Erythroblast (primary cell): ENCODE data around the gene EPHB2.
"Not testable (repeated sequence)": the region's sequence is repeated elsewhere in the genome, so short reads cannot be mapped to it uniquely, and the experiment has no call there.

Source experiments
- DNase-seq, 2 experiments: peaks; one replicate each; lab custom pipeline; 2025; lab: John Stamatoyannopoulos, UW
- GATA1 ChIP-seq: IDR thresholded peaks from 2 replicates; pipeline ENCODE4 v1.6.1; 2011; ENCODE audit warnings: low read depth, mild to moderate bottlenecking, control low read depth, low read length, moderate library complexity
- POLR2A ChIP-seq: IDR thresholded peaks from 2 replicates; pipeline ENCODE4 v1.6.1; 2011; ENCODE audit warnings: mild to moderate bottlenecking, low read length

The EPHB2 gene

DNA sequence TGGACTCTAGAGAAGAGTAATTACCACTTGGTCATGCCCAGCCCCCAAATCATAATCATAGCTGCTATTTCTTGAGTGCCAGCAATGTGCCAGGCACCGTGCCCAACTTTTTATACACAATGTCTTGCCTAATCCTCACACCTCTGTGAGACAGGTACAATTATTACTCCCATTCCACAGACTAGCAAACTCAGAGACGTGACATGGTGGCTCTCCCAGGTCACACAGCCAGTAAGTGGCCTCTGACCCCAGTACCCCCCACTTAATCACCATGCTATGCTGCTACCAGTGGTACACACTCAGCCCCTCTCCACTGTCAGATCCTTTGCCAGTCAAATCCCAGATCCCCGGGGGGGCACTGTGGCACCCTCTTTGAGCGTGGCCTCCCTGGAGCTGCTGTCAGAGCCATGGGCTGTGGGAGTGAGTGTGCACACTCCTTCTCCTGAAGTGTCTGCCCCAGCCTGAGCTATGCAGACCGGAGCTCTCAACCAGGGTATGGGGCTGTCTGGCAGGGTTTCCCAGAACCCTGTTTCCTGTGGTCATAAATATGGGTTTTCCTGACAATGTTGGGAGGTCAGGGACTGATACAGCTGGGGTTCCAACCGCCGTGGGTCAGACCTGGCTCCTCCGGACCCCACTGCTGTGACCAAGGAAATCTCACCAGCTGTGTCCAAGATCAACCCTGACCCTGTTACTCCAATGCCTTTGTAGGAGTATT is 210.3 kb downstream of the EPHB2 start:
- DNase-seq, result no peak
- TF ChIP-seq POLR2A, result no peak
- TF ChIP-seq GATA1, result no peak

DNA sequence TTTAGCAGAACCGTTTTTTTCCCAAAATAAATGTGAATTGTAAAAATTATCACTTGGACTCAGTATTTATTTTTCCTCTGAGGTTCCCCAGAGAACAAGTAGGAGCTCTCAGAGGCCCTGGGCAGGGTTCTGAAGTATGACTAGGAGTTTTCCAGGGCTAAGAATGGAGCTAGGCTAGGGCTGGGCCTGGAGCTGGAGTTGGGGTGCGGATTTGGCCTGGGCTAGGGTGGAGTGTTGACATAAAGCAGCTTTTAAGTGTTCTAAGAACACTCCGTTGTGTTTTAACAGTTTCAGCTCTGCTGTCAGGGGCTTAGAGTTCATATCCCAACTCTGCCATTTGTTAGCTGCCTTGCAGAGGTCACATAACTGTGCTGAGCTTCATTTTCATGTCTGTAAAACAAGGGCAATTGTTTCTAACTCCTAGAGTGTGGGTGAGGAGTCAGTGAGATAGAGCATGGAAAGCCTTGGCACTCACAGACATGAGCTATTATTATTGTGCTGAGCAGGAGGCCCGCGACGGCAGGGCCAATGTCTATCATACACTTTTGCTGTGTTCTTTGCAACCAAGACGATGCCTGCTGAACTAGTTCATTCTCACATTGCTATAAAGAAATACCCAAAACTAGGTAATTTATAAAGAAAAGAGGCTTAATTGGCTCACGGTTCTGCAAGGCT is 210.9 kb downstream of the EPHB2 start:
- DNase-seq, result no peak
- TF ChIP-seq GATA1 (no peak), POLR2A (no peak)

DNA sequence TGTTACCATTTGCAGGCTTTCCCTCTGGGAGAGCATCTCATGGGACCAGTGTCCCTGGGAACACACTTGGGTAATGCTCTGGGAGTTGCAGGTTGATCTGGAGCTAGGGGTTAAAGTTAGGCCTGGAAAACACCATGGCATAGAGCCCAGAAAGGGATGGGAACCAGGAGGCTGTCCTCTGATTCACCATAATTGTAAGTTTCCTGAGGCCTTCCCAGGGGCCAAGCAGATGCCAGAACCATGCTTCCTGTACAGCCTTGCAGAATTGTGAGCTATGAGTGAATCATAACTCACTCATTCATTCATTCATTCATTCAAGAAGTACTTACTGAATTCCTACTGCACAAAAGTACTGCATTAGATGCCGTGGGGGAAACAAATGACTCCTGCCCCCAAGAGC is 212.0 kb downstream of the EPHB2 start:
- TF ChIP-seq GATA1 (no peak), POLR2A (no peak)
- no peak for DNase-seq

DNA sequence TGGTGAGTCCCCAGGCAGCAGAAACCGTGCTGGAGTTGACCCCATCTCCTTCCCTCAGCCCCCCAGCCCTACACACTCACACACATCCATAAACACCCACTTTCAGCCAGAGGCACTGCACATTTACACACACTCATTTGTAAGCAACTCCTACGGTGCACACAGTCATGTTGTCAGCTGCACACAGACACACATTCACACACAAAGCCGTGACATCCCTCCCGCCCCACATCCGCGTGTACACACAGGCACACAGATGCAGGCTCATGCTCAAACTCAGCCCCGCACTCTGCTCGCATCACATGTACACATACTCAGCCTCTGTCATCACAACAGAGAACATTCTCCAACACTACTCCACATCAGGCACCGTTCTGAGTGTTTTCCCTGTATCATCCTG is 214.5 kb downstream of the EPHB2 start:
- TF ChIP-seq GATA1 (no peak), POLR2A (no peak)
- no peak for DNase-seq

DNA sequence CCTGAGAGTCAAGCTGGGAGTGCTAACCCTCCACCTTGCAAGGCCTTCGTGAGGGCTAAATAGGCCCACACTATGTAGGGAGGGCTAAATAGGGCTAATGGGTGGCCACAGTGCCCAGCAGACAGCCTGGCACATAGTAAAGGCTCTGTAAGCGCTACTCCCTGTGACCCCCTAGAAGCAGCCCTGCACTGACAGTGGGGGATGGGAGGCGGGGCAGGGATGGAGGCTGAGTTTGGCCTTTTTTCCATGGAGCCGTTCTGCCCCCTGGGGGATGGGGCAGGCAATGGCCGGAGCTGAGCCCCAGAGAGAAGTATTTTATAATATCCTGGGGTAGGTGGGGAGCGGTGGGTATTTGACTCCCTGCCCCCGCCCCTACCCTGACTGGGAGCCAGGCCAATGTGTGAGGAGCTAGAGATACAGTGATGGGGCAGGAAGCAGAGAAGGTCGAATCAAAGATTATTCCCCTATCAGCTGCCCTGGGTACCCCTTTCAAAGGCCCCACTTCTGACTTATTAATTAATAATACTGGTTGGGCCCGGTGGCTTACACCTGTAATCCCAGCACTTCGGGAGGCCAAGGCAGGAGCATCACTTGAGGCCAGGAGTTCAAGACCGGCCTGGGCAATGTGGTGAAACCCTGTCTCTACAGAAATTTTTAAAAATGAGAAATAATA is 219.7 kb downstream of the EPHB2 start:
- DNase-seq, result peak; percentile 36 to 49
- TF ChIP-seq POLR2A (no peak), GATA1 (no peak)

DNA sequence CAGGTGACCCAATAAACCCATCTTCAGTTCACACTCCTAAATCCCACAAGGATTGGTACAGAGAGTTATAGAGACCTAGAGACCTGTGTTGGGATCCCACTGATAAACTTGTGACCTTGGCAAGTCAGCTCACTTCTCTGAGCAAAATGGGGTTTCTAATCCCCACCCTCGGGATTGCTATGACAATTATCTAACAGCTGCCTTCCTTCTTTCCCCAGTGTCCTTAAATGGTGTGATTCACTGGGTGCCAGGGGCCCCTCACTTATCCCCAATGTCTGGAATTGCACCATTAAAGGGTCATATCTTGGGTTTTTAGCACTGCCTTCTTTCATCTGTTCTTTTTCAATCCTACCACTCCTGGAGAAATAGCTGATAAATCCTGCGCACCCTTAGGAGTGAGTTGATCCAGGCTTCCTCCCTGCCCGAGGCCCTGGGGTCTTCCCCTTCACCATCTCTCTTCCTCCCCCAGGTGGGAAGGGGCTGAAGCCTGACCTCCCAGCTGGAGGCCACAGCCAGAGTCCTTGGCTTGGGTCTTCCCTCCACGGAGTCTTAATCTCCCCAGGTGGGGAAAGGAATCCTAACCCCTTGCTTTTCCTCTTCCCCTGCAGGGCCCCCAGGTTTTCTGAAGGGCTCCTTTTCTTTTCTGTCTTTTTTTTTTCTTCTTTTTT is 222.3 kb downstream of the EPHB2 start:
- no peak for DNase-seq
- TF ChIP-seq GATA1, result no peak
- TF ChIP-seq POLR2A, result no peak

DNA sequence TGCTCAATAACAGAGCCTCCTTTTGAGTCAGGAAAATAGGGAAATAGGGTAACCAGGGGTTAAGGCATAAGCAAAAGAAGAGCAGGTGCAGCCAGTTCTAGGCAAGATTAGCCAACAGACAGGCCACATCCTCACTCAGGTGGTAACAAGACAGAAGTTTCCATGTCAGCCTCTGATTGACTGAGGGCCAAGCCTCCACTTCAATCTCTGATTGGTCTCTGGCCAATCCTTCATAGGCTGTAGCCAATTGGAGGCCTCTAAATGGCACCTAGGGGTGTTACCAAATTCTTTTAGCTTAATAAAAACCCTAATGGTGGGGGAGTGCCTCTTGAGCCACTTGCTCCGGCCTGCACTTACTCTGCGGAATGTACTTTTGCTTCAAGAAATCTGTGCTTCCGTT is 224.8 kb downstream of the EPHB2 start:
- no peak for TF ChIP-seq GATA1
- TF ChIP-seq POLR2A, result no peak
- DNase-seq, result no peak

DNA sequence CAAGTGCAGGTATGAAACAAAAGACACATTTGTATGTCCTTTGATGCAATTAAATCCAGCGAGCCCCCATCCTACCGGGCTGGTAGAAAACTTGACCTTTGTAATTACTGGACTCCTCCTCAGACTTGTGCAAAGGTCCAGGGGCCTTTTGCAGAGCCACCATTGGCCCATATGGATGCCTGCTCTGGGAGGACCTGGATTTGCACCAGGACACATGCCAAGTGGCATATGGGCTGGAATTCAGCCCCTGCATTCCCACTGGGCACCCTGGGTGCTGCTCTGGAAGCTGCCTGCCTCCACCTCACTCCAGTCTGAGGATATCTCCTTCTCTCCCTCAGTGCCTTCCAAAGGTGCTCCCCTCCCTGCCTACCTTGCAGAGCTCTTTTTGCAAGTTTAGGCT is 226.0 kb downstream of the EPHB2 start:
- TF ChIP-seq GATA1, result no peak
- TF ChIP-seq POLR2A, result no peak
- no peak for DNase-seq

DNA sequence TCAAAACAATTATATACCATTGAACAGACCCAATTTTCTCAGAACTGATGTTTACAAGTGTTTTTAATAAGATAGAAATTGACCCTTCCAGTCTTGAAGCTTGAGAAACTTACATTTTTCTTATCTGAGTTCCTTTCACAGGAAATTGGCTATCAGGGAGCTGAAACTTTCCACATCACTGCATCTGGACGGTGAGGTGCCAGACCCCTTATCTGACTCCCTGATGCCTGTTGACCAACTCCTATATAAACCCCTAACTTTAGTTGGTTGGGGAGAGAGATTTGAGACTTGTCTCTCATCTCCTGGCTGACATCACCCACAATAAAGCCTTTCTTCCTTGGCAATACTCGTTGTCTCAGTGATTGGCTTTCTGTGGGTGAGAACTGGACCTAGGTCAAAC is 230.6 kb downstream of the EPHB2 start:
- no peak for TF ChIP-seq POLR2A
- TF ChIP-seq GATA1, result no peak
- DNase-seq, result no peak

DNA sequence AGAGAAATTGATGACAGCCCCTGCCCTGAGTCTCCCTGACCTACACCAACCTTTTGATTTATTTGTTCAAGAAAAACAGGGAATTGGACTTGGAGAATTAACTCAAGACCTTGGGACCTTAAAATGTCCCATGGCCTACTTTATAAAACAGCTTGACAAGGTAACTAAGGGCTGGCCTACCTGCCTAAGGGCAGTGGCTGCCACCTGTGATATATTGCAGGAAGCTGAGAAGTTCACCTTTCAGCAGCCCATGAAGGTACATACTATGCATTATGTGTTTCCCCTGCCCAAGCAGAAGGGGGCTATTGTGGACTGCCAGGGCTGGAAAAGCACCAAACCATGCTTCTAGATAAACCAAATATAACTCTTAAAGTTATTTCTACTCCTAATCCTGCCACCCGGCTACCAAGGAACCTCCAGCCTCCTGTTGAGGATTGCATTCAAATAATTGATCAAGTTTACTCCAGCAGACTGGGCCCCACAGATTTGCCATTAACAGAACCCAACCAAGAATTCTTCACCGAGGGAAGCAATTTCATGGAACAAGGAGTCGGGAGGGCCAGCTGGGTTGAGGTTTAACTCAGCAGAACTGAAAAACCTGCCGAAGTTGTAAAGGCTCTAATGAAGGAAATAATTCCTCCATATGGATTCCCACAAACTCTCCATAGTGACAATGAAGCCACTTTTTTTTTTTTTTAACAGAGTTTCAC is 233.9 kb downstream of the EPHB2 start:
- no peak for DNase-seq
- TF ChIP-seq POLR2A, result no peak
- TF ChIP-seq GATA1, result no peak

DNA sequence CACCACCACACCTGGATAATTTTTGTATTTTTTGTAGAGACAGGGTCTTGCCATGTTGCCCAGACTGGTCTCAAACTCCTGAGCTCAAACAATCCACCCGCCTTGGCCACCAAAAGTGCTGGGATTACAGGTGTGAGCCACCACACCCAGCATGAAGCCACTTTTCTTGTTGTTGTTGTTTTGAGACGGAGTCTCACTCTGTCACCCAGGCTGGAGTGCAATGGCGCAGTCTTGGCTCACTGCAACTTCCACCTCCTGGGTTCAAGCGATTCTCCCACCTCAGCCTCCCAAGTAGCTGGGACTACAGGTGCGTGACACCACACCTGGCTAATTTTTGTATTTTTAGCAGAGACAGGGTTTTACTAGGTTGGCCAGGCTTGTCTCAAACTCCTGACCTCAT is 234.5 kb downstream of the EPHB2 start:
- not testable (repeated sequence) for DNase-seq

DNA sequence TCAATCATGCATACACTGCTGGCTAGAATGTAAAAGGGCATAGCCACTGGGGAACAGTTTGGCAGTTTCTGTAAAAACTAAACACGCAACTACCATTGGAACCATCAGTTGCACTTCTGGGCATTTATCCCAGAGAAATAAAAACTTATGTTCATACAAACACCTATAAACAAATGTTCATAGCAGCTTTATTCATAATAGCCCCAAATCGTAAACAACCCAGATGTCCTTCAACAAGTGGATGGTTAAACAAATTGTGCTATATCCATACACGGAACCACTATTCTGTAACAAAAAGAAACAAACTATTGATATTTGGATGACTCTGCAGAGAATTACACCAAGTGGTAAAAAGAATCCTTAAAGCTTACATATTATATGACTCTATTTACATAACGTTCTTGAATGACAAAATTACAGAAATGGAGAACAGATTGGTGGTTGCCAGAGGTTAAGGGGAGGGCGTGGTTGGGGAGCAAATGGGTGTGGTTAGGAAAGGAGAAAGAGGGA is 239.2 kb downstream of the EPHB2 start:
- no peak for DNase-seq
- no peak for TF ChIP-seq POLR2A
- no peak for TF ChIP-seq GATA1

DNA sequence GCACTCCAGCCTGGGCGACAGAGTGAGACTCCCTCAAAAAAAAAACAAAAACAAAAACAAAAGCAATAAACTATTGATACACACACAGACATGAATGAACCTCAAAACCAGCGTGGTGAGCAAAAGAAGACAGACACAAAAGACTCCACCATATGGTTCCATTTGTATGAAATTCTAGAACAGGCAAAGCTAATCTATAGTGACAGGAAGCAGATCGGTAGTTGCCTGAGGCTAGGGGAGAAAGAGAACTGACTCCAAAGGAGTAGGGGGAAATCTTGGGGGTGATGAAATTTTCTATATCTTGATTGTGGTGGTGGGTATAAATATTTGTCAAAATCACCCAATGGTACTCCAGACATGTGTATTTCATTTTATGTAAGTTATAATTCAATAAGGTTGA is 241.2 kb downstream of the EPHB2 start:
- TF ChIP-seq POLR2A (no peak), GATA1 (no peak)
- no peak for DNase-seq
